NCI-H1092 (cell line): ENCODE data around the gene CELF4.

Source experiments
- DNase-seq: peaks from one replicate; lab custom pipeline; 2025; lab: John Stamatoyannopoulos, UW

Gene CELF4

DNA sequence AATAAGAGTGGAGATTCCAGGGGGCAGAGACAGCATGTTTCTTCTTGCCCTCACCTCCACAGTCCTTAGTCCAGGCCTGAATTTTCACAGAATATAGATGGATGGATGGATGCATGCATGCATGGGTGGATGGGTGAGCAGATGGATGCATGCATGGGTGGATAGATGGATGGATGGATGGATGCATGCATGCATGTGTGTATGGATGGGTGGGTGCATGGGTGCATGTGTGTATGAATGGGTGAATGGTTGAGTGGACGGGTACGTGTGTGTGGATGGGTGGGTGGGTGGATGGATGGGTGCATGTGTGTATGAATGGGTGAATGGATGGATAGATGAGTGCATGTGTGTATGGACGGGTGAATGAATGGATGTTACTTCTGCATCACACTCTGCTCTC lies 153.3 kb downstream of the CELF4 start:
- DNase-seq = no peak

DNA sequence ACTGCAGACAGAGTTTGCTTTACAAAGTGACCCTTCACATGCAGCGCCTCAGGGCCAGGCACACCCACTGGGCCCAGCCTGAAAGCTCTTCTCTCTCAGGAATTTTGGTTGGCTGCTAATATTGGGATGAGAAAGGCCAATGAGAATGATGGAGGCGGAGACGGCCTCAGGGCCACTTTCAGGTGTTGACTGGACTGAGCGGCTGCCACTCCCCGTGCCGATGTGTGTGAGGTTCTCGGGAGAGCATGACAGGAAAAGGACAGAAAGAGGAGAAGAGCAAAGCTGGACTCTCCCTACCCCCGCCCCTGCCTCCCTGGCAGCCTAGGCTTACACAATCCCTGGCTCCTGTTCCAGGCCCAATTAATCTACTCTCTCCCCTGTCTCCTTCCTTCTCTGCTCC lies 155.7 kb downstream of the CELF4 start:
- no peak for DNase-seq

DNA sequence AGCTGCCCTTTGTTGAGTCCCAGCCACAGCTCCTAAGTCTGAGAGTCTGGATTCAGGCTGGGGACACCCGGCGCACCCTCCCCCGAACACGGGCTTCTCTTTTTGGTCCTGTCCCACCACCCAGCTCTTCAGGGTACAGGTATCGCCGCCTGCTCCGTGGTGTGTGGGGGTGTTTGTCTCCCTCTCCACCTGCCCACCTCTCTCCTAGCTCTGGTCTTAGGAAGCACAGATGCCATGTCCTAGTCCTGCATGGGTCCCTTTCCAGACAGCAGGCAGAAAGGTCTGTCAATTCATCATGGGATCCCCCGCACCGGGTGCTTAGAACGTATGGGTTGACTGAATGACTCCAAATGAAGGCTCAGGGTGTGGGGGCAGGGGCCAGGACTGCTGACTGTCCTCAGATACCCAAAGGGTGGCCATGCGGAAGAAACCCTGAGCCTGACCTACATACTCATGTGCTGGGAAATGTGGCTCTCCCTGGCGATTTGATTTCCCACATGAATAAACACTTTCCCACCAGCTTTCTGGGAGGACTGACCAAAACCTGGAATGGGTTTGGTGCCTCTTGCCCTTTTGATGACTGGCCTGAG lies 156.8 kb downstream of the CELF4 start:
- DNase-seq = no peak

DNA sequence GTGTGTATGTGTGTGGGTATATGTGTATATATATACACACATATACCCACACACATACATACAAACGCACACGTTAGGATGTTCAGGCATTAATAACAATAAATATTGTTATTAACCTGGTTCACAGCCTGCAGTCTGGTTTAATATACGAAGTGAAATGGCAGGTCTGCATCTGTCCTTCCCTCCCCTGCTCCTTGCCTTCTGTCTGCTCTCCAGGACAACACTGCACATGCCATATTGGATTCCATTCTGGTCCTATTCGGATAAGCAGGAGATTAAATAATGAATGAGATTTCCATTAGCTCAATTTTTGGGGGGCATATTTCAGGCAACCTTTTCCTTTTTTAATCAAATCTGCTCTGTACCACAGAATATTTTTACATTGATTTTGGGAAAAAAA lies 158.0 kb downstream of the CELF4 start:
- DNase-seq = no peak

DNA sequence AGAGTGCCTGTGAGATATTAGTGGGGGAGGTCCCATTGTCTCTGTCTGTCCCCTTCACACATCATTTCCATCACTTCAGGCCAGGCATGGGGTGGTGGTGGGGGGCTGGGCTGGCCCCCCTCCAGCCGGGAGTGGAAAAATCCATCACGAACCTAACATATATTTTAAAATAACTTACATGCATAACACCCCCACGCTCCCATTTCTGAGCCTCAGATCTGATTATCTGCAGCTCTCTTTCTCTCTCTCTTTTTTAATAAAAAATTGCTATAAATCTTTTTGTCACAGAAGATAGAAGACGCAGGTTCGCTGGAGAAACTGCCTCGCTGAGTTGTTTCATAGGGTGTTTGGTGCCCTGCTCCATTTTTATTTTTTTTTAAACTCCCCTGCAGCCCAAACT lies 159.8 kb downstream of the CELF4 start:
- no peak for DNase-seq

DNA sequence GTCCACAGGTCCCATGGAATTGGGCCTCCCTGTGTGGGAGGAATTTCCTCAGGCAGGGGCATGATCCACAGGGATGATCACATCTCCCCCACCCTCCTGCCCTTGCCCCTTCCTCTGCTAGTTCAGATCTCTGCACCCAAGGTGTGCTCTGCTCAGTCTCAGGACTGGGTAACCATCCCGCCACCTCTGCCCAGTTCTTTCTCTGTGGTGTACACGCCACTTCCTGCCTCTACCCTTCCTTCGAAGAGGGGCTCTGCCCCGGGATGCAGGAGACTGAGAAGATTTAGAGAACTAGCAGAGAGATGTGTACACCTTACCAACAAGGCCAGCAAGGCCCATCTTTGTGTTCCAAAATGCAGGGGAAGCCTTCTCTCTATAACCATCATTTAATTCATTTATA lies 160.4 kb downstream of the CELF4 start:
- DNase-seq = no peak

DNA sequence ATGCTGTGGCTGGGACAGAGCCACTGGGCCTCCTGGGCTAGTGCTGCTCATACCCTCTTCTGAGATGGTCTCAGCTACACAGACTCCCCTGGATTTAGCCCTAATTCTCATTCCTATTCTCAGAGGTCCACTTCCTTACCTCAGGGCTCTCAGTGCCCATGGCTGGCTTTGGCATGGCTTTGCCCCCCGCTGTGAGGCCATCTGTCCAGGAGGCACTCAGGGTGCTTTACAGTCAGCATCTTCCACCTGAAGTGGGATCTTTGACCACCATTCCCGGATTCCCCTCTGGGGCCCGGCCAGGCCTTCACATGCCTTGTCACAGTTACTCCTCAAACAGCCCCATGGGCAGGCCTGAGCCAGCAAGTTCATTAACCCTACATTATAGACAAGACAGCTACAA lies 161.8 kb downstream of the CELF4 start:
- no peak for DNase-seq

DNA sequence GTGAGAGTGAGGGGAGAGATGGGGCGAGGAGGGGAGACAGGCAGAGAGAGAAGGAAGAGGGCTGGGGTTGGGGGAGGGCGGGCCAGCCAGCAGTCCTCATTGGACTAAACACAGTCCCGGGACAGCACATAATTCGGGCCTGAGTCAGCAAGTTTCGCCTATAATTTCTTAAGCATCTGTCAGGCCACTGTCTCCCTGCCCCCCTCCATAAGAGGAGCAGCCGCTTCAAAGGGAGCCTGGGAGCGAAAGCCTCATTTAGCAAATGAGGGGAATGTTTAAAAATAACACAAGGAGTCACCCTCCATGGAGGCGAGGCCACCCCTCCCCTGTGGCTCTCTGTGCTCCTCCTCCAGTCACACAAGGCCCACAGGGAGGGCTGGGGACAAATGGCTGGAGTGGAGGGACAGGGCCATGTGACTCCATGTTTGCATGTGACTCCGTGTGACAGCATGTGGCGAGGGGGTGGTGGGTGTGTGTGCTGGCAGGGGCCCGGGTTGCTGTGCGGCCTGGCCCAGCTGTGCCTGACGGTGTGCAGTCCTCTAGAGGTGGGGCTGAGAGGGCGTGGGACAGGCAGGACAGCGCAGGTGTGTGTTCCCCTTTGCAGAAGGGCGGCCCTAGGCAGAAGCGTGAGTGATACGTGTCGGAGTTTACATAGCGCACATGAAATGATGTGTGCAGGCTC lies 162.4 kb downstream of the CELF4 start:
- DNase-seq = no peak

DNA sequence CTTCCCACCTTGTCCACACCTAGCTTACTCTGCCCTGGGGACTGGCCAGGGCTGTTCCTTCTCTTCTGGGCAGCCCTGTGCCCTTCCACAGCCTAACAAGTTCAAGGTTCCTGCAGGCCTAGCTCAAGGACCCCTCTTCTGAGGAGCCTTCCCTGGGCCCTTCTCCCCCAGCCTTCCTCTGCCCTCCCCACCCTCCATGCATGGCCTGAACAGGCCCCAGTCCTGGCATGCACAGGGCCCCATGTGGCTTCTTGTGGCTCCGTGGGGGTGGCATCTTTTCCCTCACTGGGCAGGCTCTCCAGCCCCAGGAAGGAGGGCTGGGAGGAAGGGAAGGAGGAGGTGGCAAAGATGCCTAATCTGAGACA lies 162.9 kb downstream of the CELF4 start:
- no peak for DNase-seq

DNA sequence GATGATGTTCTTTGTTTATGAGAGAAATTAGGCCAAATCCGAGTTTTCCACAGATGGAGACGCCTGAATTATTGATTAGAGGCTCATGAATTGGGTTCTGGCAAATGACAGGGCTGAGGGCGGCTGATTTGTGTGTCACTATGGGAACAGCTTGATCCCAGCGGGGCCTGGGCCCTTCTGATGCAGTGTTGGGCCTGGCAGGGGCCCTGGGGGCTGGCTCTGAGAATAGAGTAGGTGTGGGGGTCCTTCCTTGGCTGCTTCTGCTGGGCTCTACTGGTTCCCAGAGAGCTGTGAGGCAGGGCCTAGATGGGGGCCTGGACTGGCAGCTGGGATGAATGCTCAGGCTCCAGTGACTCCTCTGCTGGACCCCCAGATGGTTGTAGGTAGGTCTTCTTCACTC lies 164.8 kb downstream of the CELF4 start:
- no peak for DNase-seq

DNA sequence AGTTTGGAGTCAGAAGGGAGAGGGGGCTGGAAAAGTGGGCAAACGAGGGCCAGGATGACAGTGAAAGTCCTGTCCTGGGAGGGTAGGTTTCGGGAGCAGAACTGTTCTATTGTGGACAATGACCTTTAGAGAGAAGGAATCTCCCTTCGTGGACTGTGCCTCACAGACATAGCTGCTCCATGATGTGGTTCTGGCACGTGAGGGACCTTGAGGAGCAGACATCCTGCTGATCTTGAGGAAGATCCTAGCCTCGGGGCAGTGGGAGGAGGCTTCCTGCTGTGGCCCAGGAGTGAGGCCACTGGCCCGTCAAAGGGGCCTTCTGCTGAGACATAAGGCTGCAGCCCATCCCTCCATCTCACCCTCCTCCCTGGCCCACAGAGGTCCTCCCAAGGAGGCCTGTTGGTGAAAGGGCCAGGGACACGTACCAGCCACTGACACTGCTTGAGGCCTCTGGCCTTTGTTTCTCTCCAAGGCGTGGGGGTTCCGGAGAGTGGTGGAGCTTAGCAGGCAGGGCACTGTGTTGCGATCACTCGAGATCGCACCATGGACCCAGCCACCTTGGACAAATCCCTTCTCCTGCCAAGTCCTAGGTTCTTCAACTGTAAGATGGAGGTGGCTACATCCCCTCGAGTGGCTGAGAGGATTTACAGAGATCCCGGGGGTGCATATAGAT lies 167.2 kb downstream of the CELF4 start:
- DNase-seq = no peak

DNA sequence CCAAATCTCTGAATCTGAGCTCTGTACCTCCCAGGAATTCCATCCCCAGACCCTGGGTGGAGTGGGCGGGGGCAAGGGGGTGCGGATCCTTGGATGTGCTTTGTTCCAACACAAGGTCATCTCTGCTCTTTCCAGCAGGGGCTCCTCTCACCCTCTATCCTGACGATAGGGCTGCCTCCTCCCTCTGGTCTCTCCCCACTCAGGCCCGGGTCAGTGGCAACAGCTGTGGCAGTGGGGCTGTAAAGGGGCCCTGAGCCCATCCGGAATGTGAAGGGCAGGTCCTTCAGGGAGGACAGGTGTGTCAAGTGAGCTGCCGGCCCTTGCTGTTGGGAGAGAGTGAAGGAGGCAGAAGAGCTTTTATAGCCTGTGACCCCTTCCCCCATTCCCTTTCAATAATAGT lies 167.8 kb downstream of the CELF4 start:
- DNase-seq = no peak

DNA sequence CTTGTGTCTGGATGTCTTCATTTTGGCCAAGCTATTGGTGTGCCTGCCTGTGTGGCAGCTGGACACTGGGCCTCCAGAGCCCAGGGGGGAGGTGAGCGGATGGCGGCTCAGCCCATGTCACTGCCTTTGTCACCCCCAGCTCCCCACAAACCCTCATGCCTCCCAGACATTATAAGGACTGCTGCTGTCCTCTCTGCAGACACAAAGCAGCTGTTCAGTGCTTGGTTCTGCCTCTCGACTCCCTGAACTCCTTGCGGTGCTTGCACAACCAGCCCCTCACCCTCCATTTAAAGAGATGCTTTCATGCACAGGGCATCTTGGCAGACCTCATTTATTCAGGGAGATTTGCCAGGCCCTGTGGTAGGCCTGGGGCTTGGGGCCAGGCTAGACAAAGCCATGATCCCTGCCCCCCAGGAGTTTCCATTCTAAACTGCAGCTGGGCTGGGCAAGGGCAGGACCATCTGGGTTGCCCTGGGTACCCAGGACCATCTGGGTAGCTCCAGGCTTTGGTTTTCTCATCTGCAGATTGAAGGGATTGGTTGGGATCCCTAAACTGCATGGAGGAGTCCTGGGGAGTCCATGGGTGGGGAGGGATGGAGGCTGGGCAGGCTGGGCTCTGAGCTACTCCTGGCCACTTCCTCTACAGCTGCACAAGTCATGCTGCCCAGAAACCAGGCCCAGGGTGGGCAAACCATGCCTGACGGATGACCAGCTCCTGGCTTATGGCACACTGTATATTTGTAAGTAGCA lies 168.5 kb downstream of the CELF4 start:
- no peak for DNase-seq

DNA sequence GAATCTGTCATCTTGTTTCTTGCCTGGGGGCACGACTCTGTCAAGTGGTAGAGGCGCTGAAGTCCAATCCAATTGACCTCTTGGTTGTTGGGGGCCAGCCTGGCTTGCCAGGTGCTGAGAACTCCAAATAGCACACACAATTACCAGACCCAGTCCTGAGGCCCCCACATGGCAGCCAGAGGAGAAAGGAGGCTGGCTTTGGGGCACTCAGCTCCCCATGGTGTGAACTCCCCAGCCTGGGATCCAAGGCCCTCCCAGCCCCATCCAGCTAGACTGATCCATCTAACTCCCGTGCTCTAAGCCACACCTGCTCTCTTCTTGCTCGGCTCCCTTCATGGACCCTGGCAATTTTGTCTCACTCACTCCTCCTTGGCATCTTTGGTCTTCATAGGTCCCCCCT lies 170.0 kb downstream of the CELF4 start:
- no peak for DNase-seq

DNA sequence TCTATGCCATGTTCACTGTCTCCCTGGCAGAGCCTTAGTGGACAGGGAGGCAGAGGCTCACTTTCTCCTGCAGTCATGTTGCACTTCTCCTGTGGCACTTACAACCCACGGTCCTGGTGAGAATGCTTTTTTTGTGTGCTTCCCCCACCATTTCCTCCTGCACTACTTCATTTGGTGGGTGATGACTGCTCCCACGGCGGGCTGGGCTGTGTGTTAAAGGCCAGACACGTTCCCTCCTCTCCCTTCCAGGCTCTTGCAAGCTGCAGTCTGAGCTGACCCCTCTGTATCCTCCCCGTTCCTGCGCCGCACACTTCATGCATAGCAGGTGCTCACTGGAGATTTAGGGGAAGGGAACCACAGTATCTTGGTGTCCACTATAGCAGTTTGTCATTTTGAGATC lies 170.5 kb downstream of the CELF4 start:
- no peak for DNase-seq

DNA sequence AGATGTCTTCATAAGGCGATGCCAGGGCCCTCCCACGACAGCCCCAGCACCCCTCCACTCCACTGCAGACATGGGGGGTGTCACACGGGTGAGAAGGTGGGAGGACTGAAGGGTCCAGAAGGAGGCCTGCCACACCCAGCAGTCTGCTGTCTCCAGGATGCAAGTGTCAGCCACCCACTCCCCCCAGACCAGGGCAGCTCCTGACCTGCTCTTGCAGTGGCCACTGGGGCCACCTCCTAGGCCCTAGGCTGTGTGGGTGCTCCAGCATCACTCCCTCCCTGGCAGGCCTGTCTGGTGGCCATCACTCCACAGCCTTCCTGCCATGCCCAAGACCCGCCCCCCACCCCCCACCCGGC lies 171.0 kb downstream of the CELF4 start:
- no peak for DNase-seq

DNA sequence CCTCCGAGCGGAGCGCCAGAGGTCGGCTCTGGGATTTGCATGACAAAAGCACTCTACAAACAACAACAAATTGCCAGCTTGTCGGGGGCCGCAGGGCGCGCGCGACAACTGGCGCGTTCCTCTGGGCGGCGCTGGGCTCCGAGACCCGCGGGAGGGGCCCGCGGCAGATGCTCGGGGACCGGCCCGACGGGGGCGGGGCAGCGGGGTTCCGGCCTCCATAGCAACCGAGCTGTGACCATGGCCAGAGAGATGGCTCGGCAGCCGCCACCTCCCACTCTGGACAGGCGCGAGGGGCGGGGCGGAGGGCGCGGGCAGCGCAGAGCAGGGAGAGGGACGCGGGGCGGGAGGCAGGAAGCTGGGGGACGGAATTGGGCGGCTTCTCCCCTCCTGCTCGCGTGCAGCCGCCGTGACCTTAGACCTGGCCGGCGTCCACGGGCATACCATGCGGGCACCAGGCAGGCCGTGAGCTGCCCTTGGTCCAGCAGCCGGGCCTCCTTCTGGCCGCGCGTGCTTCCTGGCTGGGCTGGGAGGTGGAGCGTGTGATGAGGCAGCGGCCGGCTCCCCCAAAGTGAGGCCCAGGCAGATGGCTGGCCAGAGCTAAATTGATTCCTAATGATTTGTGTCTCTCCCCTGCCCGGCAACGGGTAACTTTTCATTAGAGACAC lies 171.5 kb downstream of the CELF4 start:
- peak; percentile 71 for DNase-seq

DNA sequence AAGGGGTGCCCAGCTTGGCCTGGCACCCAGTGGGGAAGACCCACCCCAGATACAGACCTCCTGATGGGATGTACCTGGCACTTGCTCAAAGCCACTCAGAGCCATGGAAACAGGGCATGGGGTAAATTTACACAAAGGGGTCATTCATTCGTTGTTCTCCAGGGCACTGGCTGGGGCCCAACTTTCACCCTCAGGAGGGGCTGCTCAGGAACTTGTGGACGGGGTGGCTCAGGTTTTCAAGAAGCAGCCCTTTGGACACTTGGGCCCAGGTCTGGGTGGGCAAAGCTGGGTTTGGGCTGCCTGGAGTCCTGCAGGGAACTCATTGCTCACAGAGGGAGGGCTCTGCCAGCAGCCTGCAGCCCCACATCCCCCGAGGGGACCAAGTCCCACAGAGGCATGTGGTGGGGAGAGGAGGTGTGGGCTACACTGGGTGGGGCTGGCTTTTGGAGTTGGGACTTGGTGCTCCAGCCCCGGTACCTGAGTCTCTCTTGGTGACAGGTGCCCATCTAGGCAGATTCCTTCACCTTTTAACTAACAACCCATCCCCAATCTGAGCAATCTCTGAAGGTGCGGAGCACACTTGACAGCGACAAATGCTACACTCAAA lies 172.3 kb downstream of the CELF4 start:
- DNase-seq = peak; percentile 15

DNA sequence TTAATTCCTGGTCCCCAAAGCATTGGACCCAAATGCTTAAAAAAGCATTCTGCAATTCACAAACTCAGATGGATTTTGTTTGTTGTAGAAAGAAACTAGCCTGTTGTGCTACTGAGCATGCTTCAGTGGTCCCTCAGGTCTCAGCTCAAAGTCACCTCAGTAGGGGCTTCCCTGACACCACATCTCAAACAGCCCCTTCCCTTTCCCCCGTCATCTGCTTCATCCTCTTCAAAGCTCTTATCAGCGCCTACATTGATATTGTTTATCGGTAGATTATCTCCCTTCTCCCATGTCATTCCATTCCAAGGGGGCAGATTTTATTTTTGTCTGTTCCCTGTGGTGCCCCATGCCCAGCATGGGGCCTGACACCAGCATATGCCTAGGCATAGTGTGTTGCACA lies 172.9 kb downstream of the CELF4 start:
- DNase-seq = no peak

DNA sequence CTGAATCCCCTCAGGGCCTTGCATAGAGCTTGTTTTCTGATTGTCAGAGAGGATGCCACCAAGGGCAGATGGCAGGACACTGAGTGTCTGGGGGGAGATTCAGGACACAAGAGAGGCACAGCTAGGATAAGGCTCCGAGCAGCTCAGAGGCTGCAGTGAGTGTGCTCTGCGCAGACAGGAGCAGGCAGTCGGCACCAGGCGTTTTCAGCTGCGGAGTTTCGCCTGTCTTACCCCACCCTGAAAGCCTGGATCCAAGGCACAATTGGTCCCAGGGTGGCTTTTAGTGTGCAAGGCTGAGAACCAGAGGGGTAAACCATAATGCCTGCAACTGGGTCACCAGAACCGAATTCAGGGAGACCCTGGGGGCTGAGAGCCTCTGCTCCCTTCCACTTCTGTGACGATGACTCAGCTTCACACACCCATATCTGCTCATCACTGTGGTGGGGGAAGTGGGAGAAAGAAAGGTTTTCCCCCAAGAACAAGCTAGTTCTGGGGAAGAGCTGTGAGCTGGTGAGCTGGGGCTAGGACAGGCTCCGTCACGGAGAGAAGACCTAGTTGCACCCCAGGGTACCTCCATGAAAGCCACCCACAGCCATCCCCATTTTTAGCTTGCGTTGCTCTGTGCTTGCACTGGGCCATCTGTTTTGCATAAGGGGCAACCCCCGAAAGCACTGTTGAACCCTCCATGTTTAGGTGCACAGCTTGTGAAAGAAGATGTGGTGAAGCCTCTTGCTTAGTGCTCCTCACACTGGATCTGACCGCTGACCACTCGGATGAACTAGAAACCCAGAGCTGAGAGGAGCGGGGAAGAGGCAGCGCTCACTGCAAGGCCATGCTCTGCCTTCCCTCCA lies 173.7 kb downstream of the CELF4 start:
- DNase-seq = no peak

DNA sequence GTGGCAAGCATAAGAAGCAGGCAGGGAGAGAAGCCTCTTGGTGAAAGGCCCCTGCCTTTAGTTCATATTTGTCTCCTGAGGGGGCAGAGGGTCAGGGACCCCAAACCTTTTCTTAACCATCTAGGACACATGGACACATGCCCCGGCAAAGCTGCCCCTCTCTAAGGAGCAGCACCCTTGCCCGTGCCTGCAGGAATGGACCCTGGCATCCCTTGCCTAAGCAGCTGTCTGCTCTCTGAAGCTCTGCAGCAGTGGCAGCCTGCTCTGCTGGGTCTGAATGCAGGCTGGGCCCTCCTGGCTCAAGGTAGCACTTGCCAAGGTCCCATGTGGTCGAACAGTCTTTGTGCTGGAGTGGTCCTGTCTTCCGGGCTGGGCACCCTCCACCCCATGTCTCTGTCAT lies 174.4 kb downstream of the CELF4 start:
- no peak for DNase-seq
